Heart left ventricle (tissue), 13 donors: ENCODE data around the gene FOXP1.

Source experiments
- POLR2A ChIP-seq, 2 donors: fragments of 450-650 bp; IDR thresholded peaks; one replicate each; pipeline ENCODE4 v1.6.1; 2017; ENCODE audit warnings: antibody characterized with exemption in 2 of 2, mild to moderate bottlenecking in 2 of 2, moderate library complexity in 2 of 2
- TF ChIP-seq, protein P1 (sequence below), 12 donors: fragments of 200-600 bp; sonication (generic) in 4 of 12; IDR thresholded peaks; one replicate each; pipeline versions ENCODE4 v1.5.0 to v1.8.0; 2018 to 2022; ENCODE audit warnings: antibody characterized with exemption in 12 of 12, mild to moderate bottlenecking in 5 of 12
- donor health status: ischemic (EF 13 %, LVEDD 7.1; RV severe dilation, severe dysfunction).
- donor health status: DM: no; HTN: yes; CAD: no.
- donor health status: DM: no; HTN: no; CAD: no.
- donor health status: ischemic (EF 25% LVEDD 6.9; RV normal size, moderate dysfunction).
- donor health status: ischemic (EF 25% LVEDD 5.7; RV mildly dilated, moderate dysfunction).
- donor health status: ischemic (EF 35%, LVEDD 5.7; RV mildly dilated, moderate dysfunction).
- donor health status: nonischemic (EF 11% LVEDD 7.7; RV severe dilation, severe dysfunction).
- donor health status: DM: yes; HTN: yes; CAD: no.
- donor health status: PGD.
- donor health status: ischemic (EF 29% LVEDD 5.4; RV normal size, mild dysfunction).
- donor health status: nonischemic (EF 23%, LVEDD 6.1; RV moderate dilation, normal function).

DNA sequence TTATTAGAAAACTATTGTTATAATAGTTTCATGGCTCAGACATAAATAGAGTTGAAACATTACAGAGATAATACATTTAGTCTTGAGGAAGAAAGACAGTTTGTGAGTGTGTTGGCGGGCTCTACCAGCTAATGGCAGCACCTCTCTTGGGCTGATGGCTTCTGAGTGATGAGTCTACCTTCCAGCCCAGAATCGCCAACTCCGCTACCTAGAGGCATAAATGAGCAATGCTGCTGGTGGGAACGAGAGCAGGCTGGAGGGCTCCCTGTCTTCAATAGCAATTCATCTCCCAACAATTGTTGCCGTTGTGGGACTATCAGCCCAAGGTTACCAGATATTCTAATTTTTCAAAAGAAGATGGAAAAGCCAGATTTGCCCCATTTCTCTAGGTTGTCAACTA is 388.7 kb downstream of the FOXP1 start:
- TF ChIP-seq, protein P1, sequence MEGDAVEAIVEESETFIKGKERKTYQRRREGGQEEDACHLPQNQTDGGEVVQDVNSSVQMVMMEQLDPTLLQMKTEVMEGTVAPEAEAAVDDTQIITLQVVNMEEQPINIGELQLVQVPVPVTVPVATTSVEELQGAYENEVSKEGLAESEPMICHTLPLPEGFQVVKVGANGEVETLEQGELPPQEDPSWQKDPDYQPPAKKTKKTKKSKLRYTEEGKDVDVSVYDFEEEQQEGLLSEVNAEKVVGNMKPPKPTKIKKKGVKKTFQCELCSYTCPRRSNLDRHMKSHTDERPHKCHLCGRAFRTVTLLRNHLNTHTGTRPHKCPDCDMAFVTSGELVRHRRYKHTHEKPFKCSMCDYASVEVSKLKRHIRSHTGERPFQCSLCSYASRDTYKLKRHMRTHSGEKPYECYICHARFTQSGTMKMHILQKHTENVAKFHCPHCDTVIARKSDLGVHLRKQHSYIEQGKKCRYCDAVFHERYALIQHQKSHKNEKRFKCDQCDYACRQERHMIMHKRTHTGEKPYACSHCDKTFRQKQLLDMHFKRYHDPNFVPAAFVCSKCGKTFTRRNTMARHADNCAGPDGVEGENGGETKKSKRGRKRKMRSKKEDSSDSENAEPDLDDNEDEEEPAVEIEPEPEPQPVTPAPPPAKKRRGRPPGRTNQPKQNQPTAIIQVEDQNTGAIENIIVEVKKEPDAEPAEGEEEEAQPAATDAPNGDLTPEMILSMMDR (IDR thresholded peaks at IDR 0.05), result no peak
- TF ChIP-seq POLR2A (IDR thresholded peaks at IDR 0.05), result no peak
